Retinal pigment epithelial cell (primary cell): Measurements from ENCODE around the gene FAM43B.
"Not testable (repeated sequence)": the region's sequence is repeated elsewhere in the genome, so short reads cannot be mapped to it uniquely, and the experiment has no call there.

Experiments used
- DNase-seq: peaks from one replicate; pipeline ENCODE4 v3.0.0-alpha.2; 2010; ENCODE audit warnings: low read depth
- H3K4me3 ChIP-seq: 2 replicates; pipeline ENCODE4 v1.5.1; 2011; ENCODE audit warnings: mild to moderate bottlenecking, low read length, control low read depth, moderate library complexity
- TF ChIP-seq, protein P1 (sequence below): conservative IDR thresholded peaks from 2 replicates; pipeline ENCODE4 v1.5.1; 2011; ENCODE audit warnings: low read depth, low read length, control low read depth, inconsistent platforms

FAM43B gene, protein sequence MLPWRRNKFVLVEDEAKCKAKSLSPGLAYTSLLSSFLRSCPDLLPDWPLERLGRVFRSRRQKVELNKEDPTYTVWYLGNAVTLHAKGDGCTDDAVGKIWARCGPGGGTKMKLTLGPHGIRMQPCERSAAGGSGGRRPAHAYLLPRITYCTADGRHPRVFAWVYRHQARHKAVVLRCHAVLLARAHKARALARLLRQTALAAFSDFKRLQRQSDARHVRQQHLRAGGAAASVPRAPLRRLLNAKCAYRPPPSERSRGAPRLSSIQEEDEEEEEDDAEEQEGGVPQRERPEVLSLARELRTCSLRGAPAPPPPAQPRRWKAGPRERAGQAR

DNA sequence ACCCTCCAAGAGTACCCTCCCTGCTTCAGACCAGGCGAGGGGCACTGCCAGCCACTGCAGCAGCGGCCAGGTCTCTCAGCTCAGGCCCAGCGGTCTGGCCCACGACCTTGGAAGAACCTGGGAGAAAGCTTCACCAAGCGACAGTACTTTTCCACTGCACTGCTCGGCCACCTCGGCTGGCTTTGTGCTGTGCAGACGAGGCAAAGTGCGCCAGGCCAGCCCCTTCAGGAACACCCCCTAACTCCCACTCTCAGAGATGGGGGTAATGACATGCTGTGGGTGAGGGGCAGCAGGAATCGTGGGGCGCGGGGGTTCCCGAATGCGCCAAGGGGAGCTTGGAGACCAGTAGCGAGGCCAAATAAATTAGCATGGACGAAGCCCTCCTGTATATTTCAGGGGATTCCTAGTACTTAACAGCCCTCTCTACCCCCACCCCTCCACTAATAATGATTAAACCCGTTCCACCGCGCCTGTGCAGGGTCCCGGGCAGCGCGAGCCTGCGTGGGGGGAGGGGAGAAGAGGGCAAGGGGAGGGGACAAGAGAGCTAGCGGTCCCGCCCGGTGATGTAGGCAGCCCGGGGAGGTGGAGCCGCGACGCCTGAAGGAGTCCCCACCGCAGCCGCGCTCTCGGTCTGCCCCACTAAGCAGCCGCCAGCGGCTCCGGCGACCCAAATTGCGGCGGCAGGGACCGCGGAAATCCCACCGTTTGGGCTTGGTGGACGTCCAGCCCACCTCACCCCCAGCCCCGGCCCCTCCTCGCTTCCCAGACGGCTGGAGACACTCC, at the start of gene FAM43B:
TSS of gene FAM43B (plus strand) at position 629 of the 783 bp plus-strand sequence. CDS start 401 bp downstream, outside the sequence.
- TF ChIP-seq, protein P1, sequence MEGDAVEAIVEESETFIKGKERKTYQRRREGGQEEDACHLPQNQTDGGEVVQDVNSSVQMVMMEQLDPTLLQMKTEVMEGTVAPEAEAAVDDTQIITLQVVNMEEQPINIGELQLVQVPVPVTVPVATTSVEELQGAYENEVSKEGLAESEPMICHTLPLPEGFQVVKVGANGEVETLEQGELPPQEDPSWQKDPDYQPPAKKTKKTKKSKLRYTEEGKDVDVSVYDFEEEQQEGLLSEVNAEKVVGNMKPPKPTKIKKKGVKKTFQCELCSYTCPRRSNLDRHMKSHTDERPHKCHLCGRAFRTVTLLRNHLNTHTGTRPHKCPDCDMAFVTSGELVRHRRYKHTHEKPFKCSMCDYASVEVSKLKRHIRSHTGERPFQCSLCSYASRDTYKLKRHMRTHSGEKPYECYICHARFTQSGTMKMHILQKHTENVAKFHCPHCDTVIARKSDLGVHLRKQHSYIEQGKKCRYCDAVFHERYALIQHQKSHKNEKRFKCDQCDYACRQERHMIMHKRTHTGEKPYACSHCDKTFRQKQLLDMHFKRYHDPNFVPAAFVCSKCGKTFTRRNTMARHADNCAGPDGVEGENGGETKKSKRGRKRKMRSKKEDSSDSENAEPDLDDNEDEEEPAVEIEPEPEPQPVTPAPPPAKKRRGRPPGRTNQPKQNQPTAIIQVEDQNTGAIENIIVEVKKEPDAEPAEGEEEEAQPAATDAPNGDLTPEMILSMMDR, result no peak
- no peak for DNase-seq
- peak within 1 kb of the TSS; percentile 42 for H3K4me3 ChIP-seq

DNA sequence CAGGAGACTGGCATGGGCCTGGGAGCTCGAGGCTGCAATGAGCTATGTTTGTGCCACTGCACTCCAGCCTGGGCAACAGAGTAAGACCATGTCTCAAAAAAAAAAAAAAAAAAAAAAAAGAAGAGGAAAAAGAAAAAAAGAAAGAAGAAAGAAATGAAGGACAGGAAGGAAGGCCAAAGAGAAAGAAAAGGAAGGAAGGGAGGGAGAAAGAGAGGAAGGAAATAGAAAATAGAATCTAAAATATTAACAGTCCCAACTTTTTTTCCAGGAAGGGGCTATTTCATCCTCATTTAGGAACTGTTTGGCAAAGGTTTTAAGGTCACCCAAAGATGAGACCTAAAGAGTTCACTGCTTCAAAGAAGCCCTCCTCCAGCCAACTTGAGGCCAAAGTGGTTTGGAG, 46.9 kb upstream of the FAM43B start:
- no peak for DNase-seq
- H3K4me3 ChIP-seq, result no peak overlapping the region
- TF ChIP-seq, protein P1, result no peak

DNA sequence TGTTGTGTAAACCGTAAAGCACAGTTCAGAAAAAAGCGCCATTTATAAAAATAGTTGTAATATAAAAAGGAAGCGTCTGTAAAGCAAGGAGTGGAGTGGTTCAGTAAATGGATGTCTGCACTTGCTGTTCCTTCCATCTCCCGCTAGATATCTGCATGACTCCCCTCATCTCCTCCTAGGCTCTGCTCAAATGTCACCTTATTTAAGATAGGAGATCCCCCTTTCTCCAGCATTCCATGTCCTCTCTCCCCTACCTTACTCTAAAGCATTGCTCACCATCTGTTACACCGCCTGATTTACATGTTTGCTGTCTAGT, 45.2 kb upstream of the FAM43B start:
- peak overlapping the region; percentile 97 for H3K4me3 ChIP-seq
- TF ChIP-seq, protein P1, result no peak
- no peak for DNase-seq

DNA sequence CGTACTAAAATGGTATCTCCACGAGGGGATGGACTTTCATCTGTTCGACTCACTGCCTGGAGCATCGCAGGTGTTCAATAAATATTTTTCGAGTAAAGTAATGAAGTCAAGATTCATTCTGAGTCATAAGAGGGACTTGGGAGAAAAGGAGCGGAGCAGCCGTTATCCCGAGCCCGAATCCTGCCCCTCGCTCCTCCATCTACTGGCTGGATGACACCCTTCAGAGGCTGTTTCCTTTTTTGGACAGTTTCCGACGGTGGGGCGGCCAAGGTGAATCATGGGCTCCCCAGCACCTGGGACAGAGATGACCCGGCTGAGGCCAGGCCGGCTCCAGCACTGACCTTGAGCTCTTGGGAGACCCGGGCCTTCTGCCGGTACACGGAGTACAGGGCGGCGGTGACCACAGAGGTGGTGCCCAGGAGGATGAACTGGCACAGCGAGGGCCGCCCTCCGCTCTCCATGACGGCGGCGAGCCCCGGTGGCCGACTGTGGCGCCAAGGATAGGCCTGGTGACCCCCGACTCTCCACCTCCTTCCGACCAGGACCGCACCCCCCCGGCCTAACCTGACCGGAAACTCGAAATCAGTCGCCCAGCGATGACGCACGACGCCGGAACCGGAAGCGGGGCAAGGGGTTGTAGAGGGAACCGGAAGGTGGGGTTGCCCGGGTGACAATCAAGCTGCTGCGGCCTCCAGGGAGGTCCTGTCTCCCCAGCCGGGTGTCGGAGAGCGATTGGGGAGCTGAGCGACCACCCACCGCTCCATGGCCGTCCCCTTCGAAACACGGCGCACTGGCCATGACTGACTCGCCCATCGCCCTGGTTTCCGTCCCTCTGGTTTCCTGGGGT, 44.6 kb upstream of the FAM43B start, which contains the start of gene MUL1:
TSS of gene MUL1 (minus strand) at position 588 of the 847 bp plus-strand sequence. CDS start at position 461, 127 bp downstream.
- peak within 1 kb of the TSS; percentile 97 for H3K4me3 ChIP-seq
- TF ChIP-seq, protein P1, result no peak
- peak; percentile 67 for DNase-seq

DNA sequence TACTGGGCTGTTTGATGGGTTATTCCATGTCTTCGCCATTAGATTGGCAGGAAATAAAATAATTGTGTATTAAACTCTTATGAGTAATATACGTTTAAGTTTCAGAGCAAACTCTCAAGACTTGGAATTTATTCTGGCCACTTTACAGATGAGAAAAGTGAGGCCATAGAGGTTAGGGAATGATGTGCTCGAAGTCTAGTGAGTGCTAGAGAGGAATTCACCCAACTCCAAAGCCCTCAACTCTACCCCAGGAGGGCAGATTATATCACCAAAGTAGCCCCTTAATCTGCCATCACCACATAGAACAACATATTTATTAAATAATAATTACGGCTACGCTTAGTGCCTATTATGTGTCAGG, 44.0 kb upstream of the FAM43B start:
- H3K4me3 ChIP-seq, result peak overlapping the region; percentile 97
- DNase-seq, result no peak
- TF ChIP-seq, protein P1, result no peak

DNA sequence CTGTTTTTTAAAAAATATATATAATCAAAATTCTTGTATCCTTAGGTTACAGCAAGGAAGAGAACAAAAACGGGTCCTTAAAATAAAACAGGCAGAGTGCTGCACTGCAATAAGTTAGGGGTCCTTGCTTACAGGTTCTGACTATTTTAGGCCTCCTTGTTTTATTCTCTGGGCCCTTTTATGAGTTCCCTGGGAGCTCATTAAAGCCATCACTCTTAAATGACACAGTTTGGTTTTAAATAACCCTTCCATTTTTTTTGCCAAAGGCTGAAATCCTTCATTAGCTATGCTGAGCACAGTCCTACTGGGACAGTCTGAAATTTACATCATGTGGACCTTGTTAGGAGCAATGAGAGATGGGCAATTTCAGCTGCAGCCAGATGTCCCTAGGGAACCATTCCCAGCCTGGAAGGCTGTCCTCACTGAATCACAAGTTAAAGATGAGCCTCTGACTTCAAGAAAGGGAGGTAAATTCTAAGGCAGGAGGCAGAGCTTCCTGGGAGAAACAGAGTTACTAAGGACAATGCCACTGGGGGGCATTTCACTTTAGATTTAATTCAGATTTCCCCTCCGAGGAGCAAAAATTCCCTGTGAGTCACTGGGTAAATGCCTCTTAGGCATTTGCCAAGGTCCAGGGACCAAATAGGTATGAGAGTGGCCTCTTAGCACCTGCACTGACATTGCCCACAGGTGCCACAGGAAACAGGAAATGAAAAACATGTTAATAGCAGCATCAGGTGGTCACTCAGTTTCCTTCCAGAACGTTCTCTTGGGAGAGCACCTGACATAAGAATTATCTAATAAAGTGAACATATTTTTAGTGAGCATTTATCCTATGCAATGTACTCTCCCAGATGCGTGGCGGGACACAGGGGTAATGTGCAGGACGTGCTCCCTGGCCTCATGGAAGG, 40.6 kb upstream of the FAM43B start:
- TF ChIP-seq, protein P1, result no peak
- no peak for DNase-seq
- H3K4me3 ChIP-seq, result no peak overlapping the region

DNA sequence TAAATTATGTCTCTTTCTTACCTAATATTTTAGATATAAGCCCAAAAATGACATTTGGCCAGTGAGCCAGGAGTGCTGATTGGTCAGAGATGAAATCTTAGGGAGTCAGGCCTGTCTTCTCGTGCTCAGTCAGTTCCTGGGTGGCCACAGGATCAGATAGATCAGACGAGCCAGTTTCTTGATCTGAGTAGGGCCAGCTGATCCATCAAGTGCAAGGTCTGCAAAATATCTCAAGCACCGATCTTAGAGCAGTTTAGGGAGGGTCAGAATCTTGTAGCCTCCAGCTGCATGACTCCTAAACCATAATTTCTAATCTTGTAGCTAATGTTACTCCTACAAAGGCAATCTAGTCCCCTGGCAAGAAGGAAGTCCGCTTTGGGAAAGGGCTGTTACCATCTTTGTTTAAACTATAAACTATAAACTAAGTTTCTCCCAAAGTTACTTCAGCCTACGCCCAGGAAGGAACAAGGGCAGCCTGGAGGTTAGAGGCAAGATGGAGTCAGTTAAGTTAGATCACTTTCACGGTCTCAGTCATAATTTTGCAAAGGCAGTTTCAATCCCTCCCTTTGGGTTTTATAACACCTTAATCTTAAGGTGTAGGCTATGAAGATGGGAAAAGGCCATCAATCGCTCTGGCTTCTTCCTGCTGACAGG, 32.6 kb upstream of the FAM43B start:
- DNase-seq, H3K4me3 ChIP-seq: not testable (repeated sequence)
